ENCODE data around the gene LUC7L3. TPM values are rescaled to one million over a fixed set of nuclear protein-coding genes. Genes with fewer than 3 reads are reported as not detected.

The LUC7L3 gene
- total RNA-seq, 1 experiment from 2014 or later, result 136 TPM

DNA sequence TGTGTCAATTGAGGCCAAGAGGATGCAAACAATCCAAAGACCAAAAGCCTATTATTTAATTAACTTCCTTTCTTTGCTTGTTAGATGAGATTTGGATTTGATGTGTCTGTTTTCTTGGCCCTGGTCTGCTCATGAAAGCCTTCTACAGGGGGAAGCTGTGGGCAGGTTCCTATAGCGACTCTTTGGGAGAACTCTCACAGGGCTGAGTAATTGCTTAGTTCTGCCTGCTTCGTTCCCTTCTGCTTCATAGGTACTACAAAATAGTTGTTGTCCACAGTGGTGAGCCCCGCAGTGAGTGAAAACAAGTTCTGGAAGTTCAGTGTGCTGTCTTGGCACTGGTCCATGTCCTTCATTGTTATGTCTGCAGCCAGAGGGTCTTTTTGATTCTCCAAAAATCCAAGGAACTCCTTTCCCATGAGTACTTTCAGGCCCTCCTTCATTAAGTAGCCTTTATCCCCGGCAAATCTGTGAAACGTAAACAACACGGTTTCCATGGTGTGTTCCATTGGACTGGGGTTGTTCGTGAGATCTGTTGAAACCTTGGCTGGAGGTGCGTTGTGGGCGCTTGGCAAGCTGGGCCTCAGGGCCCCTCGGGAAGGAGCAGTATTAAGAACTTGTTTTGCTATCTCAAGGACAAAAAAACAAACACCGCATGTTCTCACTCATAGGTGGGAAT, 77.9 kb downstream of the LUC7L3 start:
- no peaks in the 10 kb centered on the region for H3K27me3 ChIP-seq (ENCODE audit: control insufficient read depth, insufficient read depth, low read length)
- H3K4me1 ChIP-seq (ENCODE audit: control insufficient read depth, insufficient read depth, low read length), result no peaks in the 10 kb centered on the region
- ChIA-PET POLR2A (interaction anchor here (0.6 kb wide), 1 partner anchor 156 kb away, joined by 5 read pairs; no protein-coding TSS in a partner anchor), CTCF (no interaction called here)
- no peaks in the 10 kb centered on the region for H3K9me3 ChIP-seq (ENCODE audit: control insufficient read depth, insufficient read depth, low read depth, low read length)
- in situ Hi-C loops (cut with HindIII; ENCODE audit: low pct_unique_long_range_greater_than_20kb, low sequenced_read_pairs), result no loop called here
- intact Hi-C loops (cut with micrococcal nuclease; ENCODE audit: unreplicated experiment), result no loop called here
- BruUV-seq (replicated peaks), result no TSS peak
- ATAC-seq, result no peak
- H3K4me3 ChIP-seq (ENCODE audit: low read depth in 2 of 2, low read length in 2 of 2), result no peak overlapping the region
- no peak overlapping the region for H3K27ac ChIP-seq (ENCODE audit: low read length)
- no peak for TF ChIP-seq POLR2AphosphoS5 (IDR thresholded peaks at IDR 0.05; ENCODE audit: low read depth, low read length)
- TF ChIP-seq TCF7L2 (IDR thresholded peaks at IDR 0.05; ENCODE audit: low read depth, low read length), result no peak
- TF ChIP-seq REST (IDR thresholded peaks at IDR 0.05; ENCODE audit: insufficient read depth in 1 of 2, low read depth in 2 of 2, low read length in 1 of 2), result no peak
- TF ChIP-seq SIN3A (IDR thresholded peaks at IDR 0.05; ENCODE audit: borderline replicate concordance, insufficient read depth, low read depth, low read length), result no peak
- TF ChIP-seq CTCF (IDR thresholded peaks at IDR 0.05), result no peak
- H3K36me3 ChIP-seq (ENCODE audit: control insufficient read depth, insufficient read depth, low read length), result no peaks in the 10 kb centered on the region
- no peak for DNase-seq (ENCODE audit: low read depth, low spot score)

DNA sequence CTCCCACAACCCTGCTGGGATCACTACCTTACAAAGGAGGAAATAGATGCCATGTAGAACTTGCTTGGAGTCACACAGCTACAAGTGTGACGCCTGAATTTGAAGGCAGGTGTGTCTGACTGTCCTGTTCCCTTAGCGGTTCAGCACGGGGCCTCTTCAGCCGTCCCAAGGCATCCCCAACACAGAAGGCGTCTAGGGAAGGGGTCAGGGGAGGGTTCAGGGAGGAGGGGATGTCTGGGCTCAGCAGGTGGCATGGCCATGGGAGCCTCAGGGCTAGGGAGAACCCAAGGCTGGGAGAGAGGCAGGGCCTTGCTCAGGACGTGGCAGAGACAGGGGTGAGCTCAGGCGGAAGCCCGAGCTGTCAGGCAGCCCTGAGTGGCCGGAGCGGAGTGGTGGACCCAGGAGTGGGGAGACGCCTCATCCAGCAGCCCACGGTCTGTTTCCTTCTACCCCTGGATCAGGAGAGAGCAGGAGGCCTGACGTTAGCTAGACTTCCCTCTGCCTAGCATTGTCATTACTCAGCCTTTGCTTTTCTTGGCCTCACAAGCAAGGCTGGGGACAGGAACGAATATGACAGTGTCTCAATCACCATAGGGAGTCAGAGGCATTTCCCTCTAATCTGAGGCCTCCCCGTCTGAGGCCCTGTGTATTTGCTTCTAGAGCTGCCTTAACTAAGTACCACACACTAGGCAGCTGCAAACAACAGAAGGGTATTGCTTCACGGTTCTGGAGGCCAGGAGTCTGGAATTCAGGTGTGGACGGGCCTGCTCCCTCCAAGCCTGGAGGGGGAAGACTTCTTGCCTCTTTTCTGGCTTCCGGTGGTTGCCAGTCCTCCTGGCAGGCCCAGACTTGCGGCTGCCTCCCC, 79.3 kb downstream of the LUC7L3 start:
- no peak overlapping the region for H3K4me3 ChIP-seq (ENCODE audit: low read depth in 2 of 2, low read length in 2 of 2)
- CTCF ChIA-PET, result no interaction called here
- no peak overlapping the region for H3K27ac ChIP-seq (ENCODE audit: low read length)
- TF ChIP-seq REST (IDR thresholded peaks at IDR 0.05; ENCODE audit: insufficient read depth in 1 of 2, low read depth in 2 of 2, low read length in 1 of 2), result no peak
- TF ChIP-seq POLR2AphosphoS5 (IDR thresholded peaks at IDR 0.05; ENCODE audit: low read depth, low read length), result no peak
- no peak for TF ChIP-seq SIN3A (IDR thresholded peaks at IDR 0.05; ENCODE audit: borderline replicate concordance, insufficient read depth, low read depth, low read length)
- TF ChIP-seq TCF7L2 (IDR thresholded peaks at IDR 0.05; ENCODE audit: low read depth, low read length), result no peak
- no peak for TF ChIP-seq CTCF (IDR thresholded peaks at IDR 0.05)
- H3K9me3 ChIP-seq (ENCODE audit: control insufficient read depth, insufficient read depth, low read depth, low read length), result no peaks in the 10 kb centered on the region
- no peaks in the 10 kb centered on the region for H3K27me3 ChIP-seq (ENCODE audit: control insufficient read depth, insufficient read depth, low read length)
- H3K36me3 ChIP-seq (ENCODE audit: control insufficient read depth, insufficient read depth, low read length), result no peaks in the 10 kb centered on the region
- DNase-seq (ENCODE audit: low read depth, low spot score), result no peak
- H3K4me1 ChIP-seq (ENCODE audit: control insufficient read depth, insufficient read depth, low read length), result peaks cover 4% of the 10 kb centered on the region; the same call in 1 of the 2 replicates
- POLR2A ChIA-PET, result no interaction called here
- in situ Hi-C loops (cut with HindIII; ENCODE audit: low pct_unique_long_range_greater_than_20kb, low sequenced_read_pairs), result no loop called here
- no TSS peak for BruUV-seq (replicated peaks)
- intact Hi-C loops (cut with micrococcal nuclease; ENCODE audit: unreplicated experiment), result no loop called here
- peak; percentile 27; the same call in 1 of the 2 replicates for ATAC-seq

All from Panc1 (cell line).